ENCODE data around the gene CHD9NB.

GRCh38 chr16:53100889-53101288 is 48.2 kb upstream of the CHD9NB start:
- TF ChIP-seq, protein P1, sequence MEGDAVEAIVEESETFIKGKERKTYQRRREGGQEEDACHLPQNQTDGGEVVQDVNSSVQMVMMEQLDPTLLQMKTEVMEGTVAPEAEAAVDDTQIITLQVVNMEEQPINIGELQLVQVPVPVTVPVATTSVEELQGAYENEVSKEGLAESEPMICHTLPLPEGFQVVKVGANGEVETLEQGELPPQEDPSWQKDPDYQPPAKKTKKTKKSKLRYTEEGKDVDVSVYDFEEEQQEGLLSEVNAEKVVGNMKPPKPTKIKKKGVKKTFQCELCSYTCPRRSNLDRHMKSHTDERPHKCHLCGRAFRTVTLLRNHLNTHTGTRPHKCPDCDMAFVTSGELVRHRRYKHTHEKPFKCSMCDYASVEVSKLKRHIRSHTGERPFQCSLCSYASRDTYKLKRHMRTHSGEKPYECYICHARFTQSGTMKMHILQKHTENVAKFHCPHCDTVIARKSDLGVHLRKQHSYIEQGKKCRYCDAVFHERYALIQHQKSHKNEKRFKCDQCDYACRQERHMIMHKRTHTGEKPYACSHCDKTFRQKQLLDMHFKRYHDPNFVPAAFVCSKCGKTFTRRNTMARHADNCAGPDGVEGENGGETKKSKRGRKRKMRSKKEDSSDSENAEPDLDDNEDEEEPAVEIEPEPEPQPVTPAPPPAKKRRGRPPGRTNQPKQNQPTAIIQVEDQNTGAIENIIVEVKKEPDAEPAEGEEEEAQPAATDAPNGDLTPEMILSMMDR (IDR thresholded peaks at IDR 0.05; ENCODE audit: low read depth, low read length): no peak
- TF ChIP-seq EZH2phosphoT487 (IDR thresholded peaks at IDR 0.05; ENCODE audit: low read depth): no peak

All from OCI-LY3 (cell line).